Neural progenitor cell (in vitro differentiated cells): ENCODE measurements around the gene DZIP1. TPM values are rescaled to one million over a fixed set of nuclear protein-coding genes. Genes with fewer than 3 reads are reported as not detected.

ENCODE experiments used
- DNase-seq: peaks from one replicate; pipeline ENCODE4 v3.0.0-alpha.2; 2016; ENCODE audit warnings: low spot score
- H2AFZ ChIP-seq: fragments of 200-600 bp; sonication (generic); replicated peaks from 2 replicates; pipeline ENCODE4 v1.6.1; 2016; ENCODE audit warnings: antibody characterized with exemption
- H3F3A ChIP-seq: fragments of 200-600 bp; sonication (generic); 2 replicates; pipeline ENCODE4 v1.6.1; 2016; ENCODE audit warnings: antibody characterized with exemption, low read depth
- H3K27ac ChIP-seq: fragments of 200-600 bp; sonication (generic); 2 replicates; pipeline ENCODE4 v1.5.1; 2016; ENCODE audit warnings: mild to moderate bottlenecking
- H3K27me3 ChIP-seq: fragments of 200-600 bp; sonication (generic); 2 replicates; pipeline ENCODE4 v1.6.1; 2016; ENCODE audit warnings: mild to moderate bottlenecking, moderate library complexity
- H3K36me3 ChIP-seq: fragments of 200-600 bp; sonication (generic); 2 replicates; pipeline ENCODE4 v1.5.1; 2016
- H3K4me1 ChIP-seq: fragments of 200-600 bp; sonication (generic); 2 replicates; pipeline ENCODE4 v1.6.1; 2016; ENCODE audit warnings: mixed run types
- H3K4me2 ChIP-seq: fragments of 200-600 bp; sonication (generic); 2 replicates; pipeline ENCODE4 v1.6.1; 2016
- H3K4me3 ChIP-seq: fragments of 200-600 bp; sonication (generic); 2 replicates; pipeline ENCODE4 v1.5.1; 2016
- H3K79me2 ChIP-seq: fragments of 200-600 bp; sonication (generic); 2 replicates; pipeline ENCODE4 v1.6.1; 2016; ENCODE audit warnings: low read depth
- H3K9ac ChIP-seq: fragments of 200-600 bp; sonication (generic); 2 replicates; pipeline ENCODE4 v1.6.1; 2016
- H3K9me3 ChIP-seq: fragments of 200-600 bp; sonication (generic); 2 replicates; pipeline ENCODE4 v1.5.1; 2016; ENCODE audit warnings: low read depth
- H4K20me1 ChIP-seq: fragments of 200-600 bp; sonication (generic); 2 replicates; pipeline ENCODE4 v1.6.1; 2016; ENCODE audit warnings: low read depth
- H3K27ac Mint-ChIP-seq: 3 replicates; pipeline ENCODE4 v1.8.0; 2021; ENCODE audit warnings: mixed read lengths
- H3K27me3 Mint-ChIP-seq: 2 replicates; pipeline ENCODE4 v1.8.0; 2022; ENCODE audit warnings: low read depth, mild to moderate bottlenecking, inconsistent platforms, moderate library complexity, mixed read lengths; ENCODE audit not compliant: insufficient read depth
- H3K36me3 Mint-ChIP-seq: 3 replicates; pipeline ENCODE4 v1.8.0; 2021; ENCODE audit warnings: mixed read lengths
- H3K4me1 Mint-ChIP-seq: 3 replicates; pipeline ENCODE4 v1.8.0; 2021; ENCODE audit warnings: mixed read lengths
- H3K4me3 Mint-ChIP-seq: 3 replicates; pipeline ENCODE4 v1.8.0; 2021; ENCODE audit warnings: mild to moderate bottlenecking, moderate library complexity, mixed read lengths
- H3K9me3 Mint-ChIP-seq: 3 replicates; pipeline ENCODE4 v1.8.0; 2020; ENCODE audit warnings: mixed read lengths
- EZH2 ChIP-seq: fragments of 200-600 bp; sonication (generic); IDR thresholded peaks from 2 replicates; pipeline ENCODE4 v1.6.1; 2017; ENCODE audit warnings: antibody characterized with exemption, mild to moderate bottlenecking, moderate library complexity
- EZH2phosphoT487 ChIP-seq: fragments of 200-600 bp; sonication (generic); IDR thresholded peaks from 2 replicates; pipeline ENCODE4 v1.6.1; 2017; ENCODE audit warnings: antibody characterized with exemption
- total RNA-seq: library from RNA; depleted of rRNA; stranded (reverse); fragments of >200 nt; gene quantifications from 2 replicates; pipeline ENCODE4 v1.2.3, GENCODE V29; 2015; ENCODE audit warnings: low replicate concordance
- TF ChIP-seq, protein P1 (sequence below): fragments of 200-600 bp; sonication (generic); IDR thresholded peaks from 2 replicates; pipeline ENCODE4 v1.5.1; 2017; ENCODE audit warnings: antibody characterized with exemption, mild to moderate bottlenecking

The DZIP1 gene
- total RNA-seq, 1 donor from 2014 or later, result 70.4 TPM

DNA sequence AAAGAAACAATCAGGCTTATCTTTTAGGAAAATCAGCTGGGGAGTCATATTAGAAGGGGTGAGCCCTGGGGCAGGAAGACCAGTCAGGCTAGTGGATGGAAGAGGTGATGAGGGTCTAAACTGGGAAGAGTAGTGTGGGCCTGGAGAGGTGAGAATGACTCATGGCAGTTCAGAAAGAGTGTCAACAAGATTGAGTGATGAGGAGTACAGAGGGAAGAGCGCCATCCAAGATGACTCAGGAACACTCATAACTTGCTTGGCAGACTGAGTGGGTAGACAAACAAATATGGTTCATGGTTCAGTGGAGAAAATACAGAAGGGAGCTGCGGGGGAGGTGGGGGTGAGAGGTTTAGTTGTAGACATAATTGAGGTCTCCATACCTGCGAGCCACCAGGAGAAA is 109.3 kb downstream of the DZIP1 start:
- H3K9me3 Mint-ChIP-seq, result no peaks in the 10 kb centered on the region
- peaks cover 2% of the 10 kb centered on the region for H3K27me3 Mint-ChIP-seq
- Histone ChIP-seq H3K4me1 (peaks cover 26% of the 10 kb centered on the region), H3K27ac (peak overlapping the region; percentile 1), H3F3A (no peaks in the 10 kb centered on the region), H3K9ac (no peak overlapping the region), H3K9me3 (no peaks in the 10 kb centered on the region), H3K27me3 (no peaks in the 10 kb centered on the region), H3K4me2 (no peak overlapping the region), H3K4me3 (no peak overlapping the region), H2AFZ (no peak overlapping the region), H3K36me3 (no peaks in the 10 kb centered on the region), H4K20me1 (no peaks in the 10 kb centered on the region), H3K79me2 (no peaks in the 10 kb centered on the region)
- no peaks in the 10 kb centered on the region for H3K36me3 Mint-ChIP-seq
- DNase-seq, result no peak
- H3K4me1 Mint-ChIP-seq, result no peaks in the 10 kb centered on the region
- TF ChIP-seq, protein P1, sequence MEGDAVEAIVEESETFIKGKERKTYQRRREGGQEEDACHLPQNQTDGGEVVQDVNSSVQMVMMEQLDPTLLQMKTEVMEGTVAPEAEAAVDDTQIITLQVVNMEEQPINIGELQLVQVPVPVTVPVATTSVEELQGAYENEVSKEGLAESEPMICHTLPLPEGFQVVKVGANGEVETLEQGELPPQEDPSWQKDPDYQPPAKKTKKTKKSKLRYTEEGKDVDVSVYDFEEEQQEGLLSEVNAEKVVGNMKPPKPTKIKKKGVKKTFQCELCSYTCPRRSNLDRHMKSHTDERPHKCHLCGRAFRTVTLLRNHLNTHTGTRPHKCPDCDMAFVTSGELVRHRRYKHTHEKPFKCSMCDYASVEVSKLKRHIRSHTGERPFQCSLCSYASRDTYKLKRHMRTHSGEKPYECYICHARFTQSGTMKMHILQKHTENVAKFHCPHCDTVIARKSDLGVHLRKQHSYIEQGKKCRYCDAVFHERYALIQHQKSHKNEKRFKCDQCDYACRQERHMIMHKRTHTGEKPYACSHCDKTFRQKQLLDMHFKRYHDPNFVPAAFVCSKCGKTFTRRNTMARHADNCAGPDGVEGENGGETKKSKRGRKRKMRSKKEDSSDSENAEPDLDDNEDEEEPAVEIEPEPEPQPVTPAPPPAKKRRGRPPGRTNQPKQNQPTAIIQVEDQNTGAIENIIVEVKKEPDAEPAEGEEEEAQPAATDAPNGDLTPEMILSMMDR, result no peak
- TF ChIP-seq EZH2 (no peak), EZH2phosphoT487 (no peak)
- H3K27ac Mint-ChIP-seq, result no peak overlapping the region
- H3K4me3 Mint-ChIP-seq, result no peak overlapping the region

DNA sequence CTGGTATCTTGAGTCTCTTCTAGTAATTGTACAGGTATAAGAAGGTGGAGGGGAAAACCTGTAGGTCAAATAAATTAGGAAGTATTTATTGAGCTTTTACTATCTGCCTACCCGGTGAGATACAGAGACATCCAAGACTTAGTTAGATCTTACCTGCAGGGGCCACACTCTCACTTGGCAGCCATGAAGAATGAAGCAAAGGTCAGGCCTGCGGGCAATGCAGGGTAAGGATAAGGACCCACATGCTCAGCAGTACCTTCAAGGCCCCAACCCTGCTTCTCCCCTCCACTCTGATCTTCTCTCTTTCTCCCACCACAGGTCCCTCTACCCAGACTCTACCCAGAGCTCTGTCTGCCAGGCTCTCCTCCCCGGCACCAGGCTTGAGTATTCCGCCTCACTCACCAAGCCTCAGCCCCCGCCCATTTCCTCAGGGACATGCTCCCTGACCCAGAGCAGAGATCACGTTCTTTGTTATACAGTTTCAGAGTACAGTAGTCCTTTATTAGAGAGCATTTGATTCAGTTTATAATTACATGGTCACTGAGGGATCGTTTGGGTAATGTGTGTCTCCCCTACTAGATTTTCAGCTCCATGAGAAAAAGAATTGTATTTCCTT is 110.9 kb downstream of the DZIP1 start:
- Histone ChIP-seq H4K20me1 (no peaks in the 10 kb centered on the region), H3K9me3 (no peaks in the 10 kb centered on the region), H3K79me2 (no peaks in the 10 kb centered on the region), H2AFZ (peak overlapping the region; percentile 93), H3K9ac (no peak overlapping the region), H3K27me3 (no peaks in the 10 kb centered on the region), H3F3A (no peaks in the 10 kb centered on the region), H3K36me3 (no peaks in the 10 kb centered on the region), H3K27ac (no peak overlapping the region), H3K4me3 (no peak overlapping the region), H3K4me2 (no peak overlapping the region), H3K4me1 (peaks cover 26% of the 10 kb centered on the region)
- peaks cover 2% of the 10 kb centered on the region for H3K27me3 Mint-ChIP-seq
- no peak overlapping the region for H3K27ac Mint-ChIP-seq
- H3K36me3 Mint-ChIP-seq, result no peaks in the 10 kb centered on the region
- peak; percentile 44 for DNase-seq
- no peaks in the 10 kb centered on the region for H3K9me3 Mint-ChIP-seq
- no peaks in the 10 kb centered on the region for H3K4me1 Mint-ChIP-seq
- TF ChIP-seq, protein P1, result no peak
- TF ChIP-seq EZH2phosphoT487, result no peak
- no peak for TF ChIP-seq EZH2
- H3K4me3 Mint-ChIP-seq, result no peak overlapping the region

DNA sequence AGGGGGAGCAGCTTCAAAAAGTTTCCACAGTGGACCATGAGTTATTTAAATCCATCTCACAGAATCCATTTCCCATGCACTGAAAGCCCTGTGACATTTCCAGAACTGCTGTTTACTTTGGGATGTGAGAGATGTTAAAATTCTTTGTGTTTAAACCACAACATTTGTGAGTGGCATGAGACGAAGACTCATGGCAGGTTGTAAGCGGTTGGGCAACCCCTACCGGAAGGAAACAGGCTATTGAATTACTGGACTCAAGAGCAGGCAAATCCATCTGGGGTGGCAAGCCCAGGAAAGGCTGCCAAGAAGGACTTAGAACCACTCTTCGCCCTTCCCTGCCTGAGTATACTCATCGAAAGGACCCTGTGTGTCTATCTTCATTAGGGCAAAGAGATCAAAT is 114.3 kb downstream of the DZIP1 start:
- no peak for TF ChIP-seq EZH2phosphoT487
- TF ChIP-seq, protein P1, result no peak
- TF ChIP-seq EZH2, result no peak
- H3K4me1 Mint-ChIP-seq, result no peaks in the 10 kb centered on the region
- peaks cover 17% of the 10 kb centered on the region for H3K4me1 ChIP-seq
- no peak for DNase-seq
- H3K27ac ChIP-seq, result no peak overlapping the region
- no peak overlapping the region for H3K4me3 ChIP-seq
- H3F3A ChIP-seq, result no peaks in the 10 kb centered on the region
- H3K27me3 Mint-ChIP-seq, result peaks cover 2% of the 10 kb centered on the region
- H4K20me1 ChIP-seq, result no peaks in the 10 kb centered on the region
- no peaks in the 10 kb centered on the region for H3K36me3 ChIP-seq
- H3K9me3 Mint-ChIP-seq, result no peaks in the 10 kb centered on the region
- H3K9me3 ChIP-seq, result no peaks in the 10 kb centered on the region
- no peak overlapping the region for H3K4me3 Mint-ChIP-seq
- H3K27ac Mint-ChIP-seq, result no peak overlapping the region
- peak overlapping the region; percentile 46 for H2AFZ ChIP-seq
- H3K9ac ChIP-seq, result no peak overlapping the region
- H3K4me2 ChIP-seq, result no peak overlapping the region
- no peaks in the 10 kb centered on the region for H3K36me3 Mint-ChIP-seq
- no peaks in the 10 kb centered on the region for H3K27me3 ChIP-seq
- H3K79me2 ChIP-seq, result no peaks in the 10 kb centered on the region

Other genes starting within 250 kb of the DZIP1 start
- 22.8 and 25.5 TPM in 2 replicates for gene CLDN10, start 92.0 kb downstream of the DZIP1 start, total RNA-seq
- 14.1 and 17.3 TPM in 2 replicates for gene DNAJC3, start 32.4 kb upstream of the DZIP1 start, total RNA-seq